GM12892 (cell line): Measurements from ENCODE around the gene DNAJB12.

Experiments
- POLR2A ChIP-seq: IDR thresholded peaks from 2 replicates; pipeline ENCODE4 v1.6.1; 2011; ENCODE audit warnings: low read depth, low read length, control low read depth
- POLR2AphosphoS5 ChIP-seq: IDR thresholded peaks from 2 replicates; pipeline ENCODE4 v1.6.1; 2011; ENCODE audit warnings: low read depth, low read length, control low read depth
- TAF1 ChIP-seq: IDR thresholded peaks from 2 replicates; pipeline ENCODE4 v1.6.1; 2011; ENCODE audit warnings: low read depth, mild to moderate bottlenecking, control low read depth, low read length, borderline replicate concordance

DNA sequence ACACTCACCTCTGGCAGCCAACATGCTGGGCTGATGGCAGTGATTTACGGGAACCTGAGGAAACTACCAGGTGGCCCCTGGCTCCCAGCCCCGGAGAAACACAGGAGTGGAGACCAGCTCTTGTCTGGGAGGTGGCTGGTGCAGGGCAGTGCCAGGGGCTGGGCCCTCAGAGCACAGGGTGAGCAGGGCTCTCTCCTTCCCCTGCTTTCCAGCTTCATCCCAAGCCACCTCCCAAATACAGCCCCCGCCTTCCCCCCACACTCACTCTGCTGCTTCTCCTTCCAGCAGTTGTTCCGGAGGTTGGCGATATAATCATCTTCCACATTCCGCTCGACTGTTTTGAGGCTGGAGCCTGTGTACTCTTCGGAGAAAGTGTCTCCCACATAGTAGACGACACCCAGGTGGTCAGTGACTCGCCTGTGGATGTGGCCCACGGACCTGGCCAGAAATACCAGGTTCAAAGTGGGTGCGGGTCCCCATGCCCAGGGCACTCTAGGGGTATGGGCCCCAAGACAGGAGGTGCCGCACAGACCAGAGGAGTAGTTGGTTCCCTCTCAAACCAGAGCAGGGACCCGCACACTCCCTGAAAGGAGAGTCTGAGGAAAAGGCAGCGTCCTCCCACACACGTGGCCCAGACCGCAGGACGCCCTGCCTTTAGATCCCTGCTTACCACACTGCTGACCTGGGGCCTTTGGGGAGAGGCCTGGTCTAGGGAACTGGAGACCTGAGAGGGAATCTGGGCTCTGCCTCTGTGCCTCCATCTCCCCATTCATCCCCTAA lies 18.3 kb downstream of the DNAJB12 start:
- TF ChIP-seq POLR2AphosphoS5 (no peak), POLR2A (0 out of 2 replicates have a peak, but pooled peaks have one; percentile 4), TAF1 (no peak)
